Hematopoietic multipotent progenitor cell treated with erythropoietin and hydrocortisone succinate and interleukin-3 and kit ligand, for 15 days (in vitro differentiated cells): ENCODE data around the gene SMIM24.
"Not testable (repeated sequence)": the region's sequence is repeated elsewhere in the genome, so short reads cannot be mapped to it uniquely, and the experiment has no call there.

Source experiments
- DNase-seq: peaks from one replicate; pipeline ENCODE4 v3.0.0-alpha.2; 2015; ENCODE audit warnings: low spot score

Gene SMIM24

DNA sequence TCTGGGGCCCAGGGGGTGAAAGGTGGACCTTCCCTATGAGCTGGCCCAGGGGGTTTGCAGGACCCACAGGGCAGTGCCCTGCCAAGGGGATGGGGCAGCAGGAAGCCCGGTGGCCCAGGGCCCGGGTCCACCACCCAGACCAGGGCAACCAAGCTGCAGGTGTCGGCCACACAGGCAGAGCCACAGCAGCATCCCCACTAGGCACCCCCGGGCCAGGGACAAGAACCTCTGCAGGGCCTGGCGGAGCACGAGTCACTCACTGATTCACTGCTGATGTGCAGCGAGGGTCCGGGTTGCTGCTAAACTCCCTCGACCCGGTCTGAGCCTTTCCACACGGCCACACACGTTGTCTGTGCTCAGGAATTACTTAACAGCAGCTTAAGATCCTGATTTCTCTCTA is 34.6 kb upstream of the SMIM24 start:
- DNase-seq: no peak

DNA sequence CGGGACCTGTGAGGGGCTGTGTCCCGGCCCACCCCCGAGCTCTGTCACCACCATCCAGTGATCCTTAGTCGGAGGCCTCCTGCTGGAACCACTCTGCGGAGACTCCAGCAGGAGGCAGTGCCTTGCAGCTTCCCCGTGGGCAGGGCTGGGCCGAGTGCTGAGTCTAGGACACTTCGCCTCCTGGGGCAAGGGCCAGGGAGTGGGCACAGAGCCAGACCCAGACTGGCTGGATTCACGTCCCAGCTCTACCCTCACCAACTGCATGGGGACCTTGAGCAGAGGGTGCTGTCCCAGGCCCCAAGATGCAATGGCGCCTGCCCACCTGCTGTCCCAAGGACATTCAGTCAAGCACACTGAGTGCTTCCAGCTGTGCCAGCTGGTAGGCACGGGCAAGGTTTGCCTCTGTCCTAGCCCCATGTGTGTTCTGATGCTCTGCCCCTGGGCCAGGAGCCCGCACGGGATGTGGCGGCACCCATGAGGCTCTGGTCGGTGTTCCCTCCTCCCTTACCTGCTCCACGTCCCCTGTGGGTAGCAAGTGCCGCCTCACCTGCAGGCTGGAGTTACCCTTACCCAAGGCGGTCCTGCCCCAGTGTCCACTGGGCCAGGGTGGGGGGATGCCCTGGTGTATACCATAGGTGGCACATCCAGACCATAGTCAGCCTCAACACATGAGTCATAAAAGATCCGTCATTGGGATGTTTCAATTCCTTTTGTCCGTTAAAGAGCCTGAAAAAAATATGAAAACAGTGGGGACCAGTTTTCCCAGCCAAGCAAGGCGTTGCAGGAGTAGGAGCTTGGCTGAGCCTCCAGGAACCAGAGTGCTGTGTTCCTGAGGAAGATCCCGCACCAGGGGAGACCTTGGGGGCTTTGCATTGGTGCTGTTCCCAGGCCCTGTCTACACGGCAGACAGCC is 33.2 kb upstream of the SMIM24 start:
- DNase-seq: no peak

DNA sequence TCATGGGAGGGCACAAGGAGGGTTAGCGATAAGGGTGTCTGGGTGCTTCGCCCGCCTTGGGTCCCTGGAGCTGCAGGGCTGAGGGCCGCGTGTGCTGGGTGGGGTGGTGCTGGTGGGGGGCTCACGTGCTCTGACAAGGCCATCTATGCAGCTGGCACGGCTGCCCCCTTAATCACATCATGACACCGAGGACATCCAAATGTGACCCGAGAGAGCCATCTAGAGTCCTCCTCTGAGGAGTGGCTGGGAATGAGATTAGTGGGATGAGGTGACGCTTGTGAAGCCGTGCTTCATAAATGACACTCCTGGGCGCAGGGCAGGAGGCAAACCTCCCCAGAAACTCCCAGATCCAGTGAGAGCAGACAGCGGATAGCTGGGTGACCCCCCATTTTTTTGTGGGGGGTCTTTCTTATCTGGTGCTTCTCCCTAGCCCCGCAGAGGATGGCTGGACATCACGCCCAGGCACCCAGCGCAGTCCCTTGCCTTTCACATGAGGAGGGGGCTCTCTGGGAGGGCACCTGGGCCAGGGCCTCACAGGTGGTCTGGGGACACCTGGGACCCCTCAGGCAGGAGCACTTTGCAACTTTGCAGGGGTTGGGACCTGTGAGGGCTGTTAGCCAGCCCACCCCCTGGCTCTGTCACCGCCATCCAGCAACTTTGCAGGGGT is 32.4 kb upstream of the SMIM24 start:
- no peak for DNase-seq

DNA sequence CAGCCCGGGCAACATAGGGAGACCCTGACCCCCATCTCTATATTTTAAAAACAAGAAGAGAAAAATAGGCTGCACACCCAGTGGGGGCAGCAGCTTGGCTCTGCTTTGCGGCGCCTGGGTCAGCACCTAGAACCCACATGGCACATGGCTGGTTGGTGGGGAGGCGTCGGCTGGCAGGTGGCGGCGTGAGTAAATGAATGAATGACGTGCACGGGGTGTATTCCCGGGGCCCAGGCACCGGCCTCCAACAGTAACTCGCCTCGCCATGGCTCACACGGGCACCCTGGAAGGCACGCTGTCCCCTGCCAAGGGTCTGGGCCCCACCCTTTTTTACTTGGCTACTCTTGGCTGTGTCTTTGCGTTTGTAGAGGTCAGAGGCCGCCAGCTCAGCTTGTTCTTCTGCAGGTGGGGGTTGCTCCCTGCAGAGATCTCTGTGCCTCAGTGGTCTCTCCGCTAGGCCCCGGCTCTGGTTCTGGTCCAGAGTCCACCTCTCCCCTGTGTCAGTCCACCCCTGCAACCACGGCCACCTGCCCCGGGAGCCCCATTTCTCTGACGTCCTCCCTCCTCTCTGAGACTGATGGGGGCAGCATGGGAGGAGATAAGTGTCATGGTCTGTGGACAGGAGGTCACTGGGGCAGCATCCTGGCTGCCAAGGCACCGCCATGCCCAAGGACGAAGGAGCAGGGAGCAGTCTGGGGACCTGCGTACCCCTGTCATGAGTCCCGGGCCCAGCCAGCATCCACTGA is 31.4 kb upstream of the SMIM24 start:
- DNase-seq: no peak

DNA sequence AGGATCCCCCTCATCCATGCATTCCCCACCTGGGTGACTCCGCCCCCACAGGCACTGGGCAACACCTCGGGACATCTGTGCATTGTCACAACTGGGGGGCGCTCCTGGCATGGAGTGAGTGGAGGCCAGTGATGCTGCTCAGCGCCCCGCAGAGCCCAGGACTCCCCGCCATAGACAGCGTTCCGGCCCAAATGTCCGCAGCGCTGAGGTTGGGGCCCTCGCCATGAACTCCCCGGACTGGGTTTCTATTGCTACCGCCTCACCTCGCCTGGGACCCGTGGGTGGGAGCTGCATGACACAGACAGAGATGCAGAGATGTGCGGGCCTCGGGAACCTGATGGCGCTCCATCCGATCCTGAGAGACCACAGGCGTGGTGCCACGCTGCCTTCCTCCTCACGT is 30.4 kb upstream of the SMIM24 start:
- no peak for DNase-seq

DNA sequence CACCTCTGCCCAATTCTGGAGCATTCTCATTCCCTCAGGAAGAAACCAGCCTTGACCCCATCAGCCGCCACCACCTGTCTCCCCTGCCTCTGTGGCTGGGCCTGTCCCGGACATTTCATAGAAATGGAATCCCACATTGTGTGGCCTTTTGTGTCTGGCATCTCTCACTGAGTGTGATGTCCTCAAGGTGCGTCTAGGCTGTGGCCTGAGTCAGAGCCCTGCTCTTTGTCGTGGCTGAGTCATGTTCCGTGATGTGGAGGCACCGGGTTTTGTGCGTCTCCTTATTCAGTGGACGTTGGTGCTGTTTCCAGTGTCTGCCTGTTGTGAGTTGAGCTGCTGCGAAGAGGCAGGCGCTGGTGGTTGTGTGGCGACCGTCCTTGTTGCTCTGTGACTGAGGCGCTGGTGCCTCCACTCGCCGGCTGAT is 29.3 kb upstream of the SMIM24 start:
- DNase-seq: no peak

DNA sequence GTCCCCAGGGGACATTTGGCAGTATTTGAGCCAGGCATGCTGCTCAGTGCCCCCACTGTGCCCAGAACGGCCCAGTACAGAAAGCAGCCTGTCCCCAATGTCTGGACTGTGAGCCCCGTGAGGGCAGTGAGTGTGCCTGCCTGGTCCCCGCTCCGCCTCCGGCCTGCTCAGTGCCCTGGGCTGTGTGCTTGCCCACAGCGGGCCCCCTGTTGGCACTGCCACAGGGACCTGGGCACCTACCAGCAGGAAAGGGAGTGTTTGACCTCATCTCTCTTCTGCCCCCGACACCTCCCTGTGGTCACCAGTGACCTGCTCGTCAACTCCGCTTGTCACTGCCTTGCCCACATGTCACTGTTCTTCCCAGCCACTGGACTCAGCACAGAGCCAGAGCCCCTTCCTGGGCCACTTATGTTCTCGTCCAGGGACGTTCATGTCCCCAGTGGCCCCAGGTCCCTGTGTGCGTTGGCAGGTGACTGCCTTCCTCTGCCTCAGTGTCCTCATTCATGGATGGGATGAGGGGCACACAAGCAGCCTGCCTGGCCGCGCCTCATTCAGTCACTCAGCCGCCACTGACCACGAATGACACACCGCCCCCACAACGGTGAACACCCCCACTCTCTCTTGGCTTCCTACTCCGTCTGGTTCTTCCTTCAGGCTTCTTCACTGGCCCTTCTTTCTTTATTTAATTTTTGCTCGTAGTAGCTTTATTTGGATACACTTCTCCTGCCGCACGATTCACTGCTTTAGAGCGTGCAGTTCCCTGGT is 28.6 kb upstream of the SMIM24 start:
- no peak for DNase-seq

DNA sequence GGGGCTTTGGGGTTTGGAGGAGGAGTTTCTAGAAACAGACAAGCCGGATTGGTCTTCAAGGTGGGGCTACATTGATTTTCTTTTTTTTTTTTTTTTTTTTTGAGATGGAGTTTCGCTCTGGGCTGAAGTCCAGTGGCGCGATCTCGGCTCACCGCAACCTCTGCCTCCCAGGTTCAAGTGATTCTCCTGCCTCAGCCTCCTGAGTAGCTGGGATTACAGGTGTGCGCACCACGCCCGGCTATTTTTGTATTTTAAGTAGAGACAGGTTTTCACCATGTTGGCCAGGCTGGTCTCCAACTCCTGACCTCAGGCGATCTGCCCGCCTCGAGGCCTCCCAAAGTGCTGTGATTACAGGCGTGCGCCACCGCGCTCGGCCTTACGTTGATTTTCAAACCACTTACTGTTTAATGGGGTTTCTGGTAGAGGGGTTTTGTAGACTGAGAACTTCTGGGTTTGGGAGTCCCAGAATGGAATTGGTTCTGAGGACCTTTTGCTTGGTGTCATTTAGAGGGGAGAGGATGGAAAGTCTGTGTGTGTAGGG is 27.9 kb upstream of the SMIM24 start:
- not testable (repeated sequence) for DNase-seq

DNA sequence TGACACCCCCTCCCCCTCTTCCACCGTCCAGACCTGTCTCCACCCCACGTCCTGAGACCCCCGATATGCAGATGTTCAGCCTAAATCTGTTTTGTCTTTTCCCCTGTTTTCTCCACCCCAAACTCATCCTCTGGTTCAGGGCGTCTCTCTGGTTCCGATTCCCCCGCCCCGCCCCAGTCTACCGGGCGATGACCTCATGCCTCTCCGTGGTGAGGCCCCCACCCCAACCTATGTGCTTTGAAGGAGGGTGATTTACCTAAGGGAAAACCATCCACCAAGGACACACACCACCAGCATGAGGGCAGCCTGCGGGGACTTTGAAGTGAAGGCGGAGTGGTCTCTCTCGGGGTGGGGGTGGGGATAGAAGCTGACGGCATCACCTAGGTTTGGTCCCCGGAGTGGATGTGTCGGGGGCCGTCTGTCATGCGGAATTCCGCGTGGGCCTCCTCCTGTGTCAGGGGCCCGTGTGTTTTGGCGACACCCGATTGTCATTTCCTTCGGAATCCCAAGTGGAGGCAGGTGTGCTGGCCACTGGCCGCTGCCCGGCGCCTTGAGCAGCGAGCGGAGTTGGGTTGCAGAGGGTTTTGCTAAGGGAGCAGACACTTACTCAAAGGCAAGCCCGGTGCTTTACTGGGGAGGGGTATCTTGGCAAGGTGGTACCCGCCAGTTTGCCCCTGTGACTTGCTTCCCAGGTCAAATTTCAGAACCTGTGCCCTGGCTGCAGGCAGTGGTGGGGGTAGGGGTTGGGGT is 27.2 kb upstream of the SMIM24 start:
- DNase-seq: no peak

DNA sequence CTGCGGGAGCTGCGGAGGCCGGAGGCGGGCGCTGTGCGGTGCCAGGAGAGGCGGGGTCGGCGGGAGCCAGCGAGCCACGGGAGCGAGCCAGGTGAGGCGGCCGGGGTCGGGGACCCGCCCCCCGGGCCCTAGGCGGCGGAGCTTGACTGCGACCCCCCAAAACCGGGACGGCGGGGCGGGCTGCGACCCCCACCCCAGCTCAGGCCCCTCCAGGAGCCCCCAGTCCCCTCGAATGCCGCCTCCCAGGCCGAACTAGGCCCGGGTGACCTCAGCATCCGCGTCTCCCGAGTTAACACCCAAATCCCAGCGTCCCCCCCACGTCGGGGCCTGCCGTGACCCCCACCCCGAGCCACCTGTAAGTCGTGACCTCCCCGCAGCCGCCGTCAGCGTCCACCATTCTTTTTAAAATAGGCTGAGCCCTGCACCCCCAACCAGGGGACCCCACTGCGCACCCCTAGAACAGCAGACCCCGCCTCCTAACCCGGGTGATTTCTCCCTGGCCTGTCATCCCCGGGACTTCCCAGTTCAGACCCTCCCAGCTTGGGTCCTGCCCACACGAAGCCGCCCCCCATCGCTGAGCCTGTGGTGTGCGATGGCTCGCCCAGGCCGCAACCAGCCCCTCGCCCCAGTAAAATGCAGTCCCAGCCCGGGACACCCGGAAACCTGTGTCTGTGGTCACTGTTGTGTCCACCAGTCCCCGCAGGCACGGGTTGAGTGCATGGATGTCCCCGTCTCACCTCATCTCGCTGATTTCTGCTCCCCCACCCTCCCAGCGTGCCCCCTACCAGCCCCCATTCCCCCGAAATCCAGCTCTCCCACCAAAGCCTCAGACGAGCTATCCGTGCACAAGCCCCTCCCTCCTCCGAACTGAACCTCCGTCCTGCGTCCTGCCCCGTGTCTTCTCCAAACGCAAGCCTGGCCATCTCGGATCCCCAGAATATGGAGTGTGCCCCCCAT is 26.3 kb upstream of the SMIM24 start:
- no peak for DNase-seq

DNA sequence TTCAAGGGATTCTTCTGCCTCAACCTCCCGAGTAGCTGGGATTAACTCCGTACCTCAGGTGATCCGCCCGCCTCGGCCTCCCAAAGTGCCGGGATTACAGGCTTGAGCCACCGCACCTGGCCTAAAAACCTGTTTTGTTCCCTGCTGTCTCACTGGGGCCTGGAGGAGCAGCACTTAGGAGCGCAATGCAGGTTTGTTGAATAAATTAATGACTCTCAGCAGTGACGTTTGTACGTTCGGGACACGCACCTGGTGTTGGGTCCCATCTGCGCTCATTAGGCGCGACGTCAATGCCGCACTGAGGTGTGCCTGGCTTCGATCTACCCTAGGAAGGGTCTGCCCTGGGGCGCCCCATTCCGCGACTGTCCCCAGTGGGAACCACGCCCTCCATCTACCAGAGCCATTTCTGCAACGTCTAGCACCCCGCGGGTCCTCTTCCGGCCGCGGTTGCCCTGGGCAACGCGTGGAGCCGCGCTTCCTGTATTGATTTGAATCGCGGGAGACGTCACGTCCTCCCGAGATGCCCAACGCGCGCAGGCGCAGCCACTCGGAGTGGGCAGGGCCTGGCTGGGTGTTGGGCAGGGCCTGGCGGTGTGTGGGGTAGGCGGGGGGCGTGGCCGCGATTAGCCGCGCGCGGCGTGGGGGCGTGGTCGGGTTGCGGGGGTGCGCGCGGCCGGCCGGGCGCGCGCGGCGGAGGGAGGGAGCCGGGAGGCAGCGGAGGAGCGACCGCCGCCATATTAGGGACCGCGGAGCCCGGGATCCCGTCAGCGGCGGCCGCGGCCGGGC is 25.5 kb upstream of the SMIM24 start, which contains the start of gene FZR1:
Gene FZR1, plus strand, starts transcription at position 714 of the 786 bp plus-strand sequence. CDS start 16,679 bp downstream, outside the sequence.
- DNase-seq: peak; percentile 99

DNA sequence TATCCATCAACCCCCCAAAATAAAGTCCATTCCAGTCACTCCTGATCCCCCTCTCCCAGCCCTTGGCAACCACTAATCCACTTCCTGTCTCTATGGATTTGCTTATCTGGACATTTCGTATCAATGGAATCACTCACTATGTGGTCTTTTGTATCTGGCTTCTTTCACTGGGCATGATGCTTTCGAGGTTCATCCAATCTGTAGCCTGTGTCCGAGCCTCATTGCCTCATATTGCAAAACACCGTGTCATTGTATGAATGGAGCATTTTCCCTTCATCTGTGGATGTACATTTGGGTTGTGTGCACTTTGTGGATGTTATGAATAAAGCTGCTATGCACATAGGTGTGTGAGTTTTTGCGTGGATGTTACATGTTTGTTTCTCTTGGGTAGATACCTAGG is 24.4 kb upstream of the SMIM24 start:
- DNase-seq: peak; percentile 37

DNA sequence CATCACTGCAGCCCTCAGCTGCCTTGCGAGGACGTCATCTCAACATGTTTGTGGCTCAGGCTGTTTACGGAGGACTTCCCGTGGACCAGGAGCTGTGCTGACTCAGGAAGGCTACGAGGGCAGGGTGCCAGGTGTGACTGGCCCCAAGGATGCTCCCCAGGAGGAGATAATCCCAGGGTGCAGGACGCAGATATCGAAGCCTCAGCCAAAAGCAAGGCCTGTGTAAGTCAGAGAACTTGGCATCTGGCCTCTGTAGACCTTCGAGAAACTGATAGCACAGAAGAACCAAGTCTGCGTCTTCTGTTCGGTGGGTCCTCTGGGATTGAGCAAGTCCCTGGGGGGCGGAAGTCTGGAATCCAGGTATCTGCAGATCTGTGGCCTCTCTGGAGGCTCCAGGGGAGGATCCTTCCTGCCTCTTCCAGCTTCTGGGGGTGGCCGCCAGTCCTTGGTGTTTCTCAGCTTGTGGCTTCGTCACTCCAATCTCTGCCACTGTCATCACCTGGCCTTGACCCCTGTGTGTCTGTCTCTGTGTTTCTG is 22.8 kb upstream of the SMIM24 start:
- DNase-seq: peak; percentile 97

DNA sequence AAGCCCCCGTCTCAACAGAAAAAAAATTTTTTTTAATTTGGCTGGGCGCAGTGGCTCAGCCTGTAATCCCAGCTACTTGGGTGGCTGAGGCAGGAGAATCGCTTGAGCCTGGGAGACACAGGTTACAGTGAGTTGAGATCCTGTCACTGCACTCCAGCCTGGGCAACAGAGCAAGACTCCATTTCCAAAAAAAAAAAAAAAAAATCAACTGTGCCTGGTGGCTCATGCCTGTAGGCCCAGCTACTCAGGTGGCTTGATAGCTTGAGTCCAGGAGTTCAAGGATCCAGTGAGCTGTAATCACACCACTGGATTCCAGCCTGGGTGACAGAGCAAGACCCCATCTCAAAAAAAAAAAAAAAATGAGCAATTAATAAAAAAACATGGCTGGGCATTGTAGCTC is 21.5 kb upstream of the SMIM24 start:
- no peak for DNase-seq

DNA sequence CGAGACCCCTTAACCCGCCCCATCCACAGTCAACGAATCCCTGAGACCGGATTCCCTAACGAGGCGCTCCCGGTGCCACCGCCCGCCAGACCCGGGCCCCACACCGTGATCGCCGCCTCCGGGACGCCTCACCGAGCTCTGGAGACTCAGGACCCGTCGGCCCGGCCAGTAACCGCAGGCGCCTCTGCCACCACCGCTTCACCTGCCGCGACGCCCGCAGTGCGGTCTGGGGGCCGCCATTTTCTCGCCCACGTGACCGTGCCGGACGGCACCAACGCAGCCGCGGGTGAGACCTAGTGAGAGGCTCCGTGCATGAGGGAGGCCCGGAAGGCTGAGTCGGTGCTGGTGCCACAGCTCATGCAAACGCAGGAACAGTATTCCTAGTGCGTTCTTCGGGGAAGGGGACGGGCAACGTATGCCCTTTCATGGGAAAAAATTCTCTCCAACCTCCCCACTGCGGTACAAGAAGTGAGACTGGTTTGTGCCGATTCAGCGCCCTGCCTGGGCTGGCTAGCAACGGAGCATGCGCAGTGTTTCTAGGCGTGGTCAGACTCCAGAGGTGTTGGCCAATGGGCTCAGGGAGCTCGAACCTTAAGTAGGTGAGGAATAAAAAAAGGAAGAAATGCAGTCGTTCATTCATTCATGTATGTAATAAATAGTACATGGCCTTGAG is 20.2 kb upstream of the SMIM24 start, which contains the start of gene DOHH:
Gene DOHH, minus strand, starts transcription at position 246 of the 673 bp plus-strand sequence. CDS start 3,860 bp downstream, outside the sequence.
- DNase-seq: peak; percentile 99

DNA sequence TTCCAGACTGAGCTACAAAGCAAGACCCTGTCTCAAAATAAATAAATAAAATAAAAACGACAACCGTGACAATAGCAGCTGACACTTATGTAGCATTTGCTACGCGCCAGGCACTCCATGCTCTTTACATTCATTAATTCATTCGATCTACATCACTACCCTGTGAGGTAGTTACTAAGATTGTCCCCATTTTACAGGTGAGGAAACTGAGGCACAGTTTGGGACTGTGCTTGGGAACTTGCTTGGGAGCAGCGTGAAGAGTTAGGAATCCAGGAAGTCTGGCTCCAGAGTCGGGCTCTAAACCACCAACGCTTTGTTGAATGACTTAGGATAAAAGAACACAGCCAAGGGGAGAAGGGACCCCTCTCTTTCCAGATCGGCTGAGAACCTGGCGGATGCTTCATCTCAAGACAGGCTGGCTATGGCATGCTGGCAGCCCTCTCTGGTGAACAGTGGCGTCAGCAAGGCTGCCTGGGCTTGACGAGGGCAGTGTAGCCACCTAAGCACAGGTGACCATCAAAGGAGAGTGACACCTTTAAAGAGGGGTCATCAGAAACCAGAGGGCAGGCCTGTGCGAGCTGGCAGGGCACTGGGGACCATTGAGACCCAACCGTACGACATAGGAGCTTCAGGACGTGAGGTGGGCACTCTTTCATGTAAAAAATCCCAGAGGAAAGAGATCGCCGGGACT is 19.6 kb upstream of the SMIM24 start:
- no peak for DNase-seq
